Adrenal gland (tissue), 12 donors: Measurements from ENCODE around the gene PNPLA2. TPM values are rescaled to one million over a fixed set of nuclear protein-coding genes. Genes with fewer than 3 reads are reported as not detected.
A peak's percentile ranks its signal among the peaks of the same experiment; 100 is the strongest.

Source experiments
- DNase-seq, 7 donors: peaks; one replicate each; pipeline ENCODE4 v3.0.0-alpha.2; 2019 to 2020
- H3K27ac ChIP-seq, 5 donors: fragments of 200-600 bp; sonication (generic) in 4 of 5; 1 replicate in 3 of 5; 2 replicates in 2 of 5; pipeline versions ENCODE4 v1.5.1 to v1.8.0; 2016 to 2020; ENCODE audit warnings: mild to moderate bottlenecking in 1 of 5
- H3K27me3 ChIP-seq: fragments of 200-600 bp; 2 replicates; pipeline ENCODE4 v1.8.0; 2021
- H3K36me3 ChIP-seq, 2 donors: fragments of 200-600 bp; replicated peaks in 1 of 2; 1 replicate in 1 of 2; 2 replicates in 1 of 2; pipeline versions ENCODE4 v1.5.1 to v1.8.0; 2018 to 2022
- H3K4me1 ChIP-seq, 2 donors: fragments of 200-600 bp; replicated peaks in 1 of 2; 1 replicate in 1 of 2; 2 replicates in 1 of 2; pipeline versions ENCODE4 v1.5.1 to v1.8.0; 2018 to 2021
- H3K4me3 ChIP-seq, 4 donors: fragments of 200-600 bp; sonication (generic) in 3 of 4; one replicate each; pipeline ENCODE4 v1.5.1; 2016 to 2018
- H3K9me3 ChIP-seq, 3 donors: fragments of 200-600 bp; sonication (generic) in 1 of 3; replicated peaks in 1 of 3; 1 replicate in 2 of 3; 2 replicates in 1 of 3; pipeline versions ENCODE4 v1.5.1 to v1.8.0; 2016 to 2021
- POLR2A ChIP-seq, 2 donors: fragments of 450-650 bp; IDR thresholded peaks; one replicate each; pipeline ENCODE4 v1.6.1; 2017; ENCODE audit warnings: antibody characterized with exemption in 2 of 2, mild to moderate bottlenecking in 2 of 2, moderate library complexity in 1 of 2
- WGBS, 4 donors: extraction: QIAGEN DNeasy Blood & Tissue Kit in 2 of 4; methylation state at CpG; one replicate each; pipeline versions ENCODE4 v1.1.5 to v1.1.7; 2013 to 2017; 5-methylcytosine and 5-hydroxymethylcytosine counted together
- intact Hi-C, 2 donors: fragments of 100-400 bp; cut with DNase I; formaldehyde crosslinking; loops; one replicate each; pipeline versions ENCODE4 v1.14.1 to v1.15.0; 2022 to 2023
- polyA plus RNA-seq, 3 donors: library from polyadenylated mRNA; stranded (reverse); fragments of 200-250 nt in 2 of 3; fragments of 350-450 nt in 1 of 3; fragmentation: Illumina TruSeq in 1 of 3; extraction: RNeasy Lipid Tissue Mini Kit (QIAGEN cat#74804) in 1 of 3; gene quantifications; one replicate each; pipeline ENCODE4 v1.2.3, GENCODE V29; 2013 to 2014
- total RNA-seq, 9 donors: library from RNA; depleted of rRNA in 4 of 9; stranded (reverse); fragments of >200 nt in 4 of 9; fragments of 120-200 nt in 1 of 9; fragmentation: NEBNext Ultra II Directional in 1 of 9; extraction: Animal tissue kit (Norgen Biotek cat#: 25700) in 1 of 9; gene quantifications; one replicate each; pipeline versions ENCODE4 v1.1.0 to v1.2.4, GENCODE V29; 2013 to 2023
- TF ChIP-seq, protein P1 (sequence below), 6 experiments: fragments of 450-650 bp in 4 of 6; fragments of 200-600 bp in 2 of 6; sonication (generic) in 1 of 6; IDR thresholded peaks; 1 replicate in 5 of 6; 2 replicates in 1 of 6; pipeline versions ENCODE4 v1.5.1 to v1.8.0; 2016 to 2021; ENCODE audit warnings: antibody characterized with exemption in 6 of 6, mild to moderate bottlenecking in 2 of 6, moderate library complexity in 1 of 6
- donor health status: healthy with polysubstance abuse.
- donor health status: Bipolar disorder and iron deficiency.
- donor health status: DM: yes; HTN: yes; CAD: no.
- donor health status: DM: no; HTN: no; CAD: no.
- donor health status: DM: no; HTN: no; CAD: no.
- donor health status: DM: yes; HTN: yes; CAD: no.

Gene PNPLA2
- total and polyA plus RNA-seq, 12 donors = 24.1 to 403 (median 124) TPM

DNA sequence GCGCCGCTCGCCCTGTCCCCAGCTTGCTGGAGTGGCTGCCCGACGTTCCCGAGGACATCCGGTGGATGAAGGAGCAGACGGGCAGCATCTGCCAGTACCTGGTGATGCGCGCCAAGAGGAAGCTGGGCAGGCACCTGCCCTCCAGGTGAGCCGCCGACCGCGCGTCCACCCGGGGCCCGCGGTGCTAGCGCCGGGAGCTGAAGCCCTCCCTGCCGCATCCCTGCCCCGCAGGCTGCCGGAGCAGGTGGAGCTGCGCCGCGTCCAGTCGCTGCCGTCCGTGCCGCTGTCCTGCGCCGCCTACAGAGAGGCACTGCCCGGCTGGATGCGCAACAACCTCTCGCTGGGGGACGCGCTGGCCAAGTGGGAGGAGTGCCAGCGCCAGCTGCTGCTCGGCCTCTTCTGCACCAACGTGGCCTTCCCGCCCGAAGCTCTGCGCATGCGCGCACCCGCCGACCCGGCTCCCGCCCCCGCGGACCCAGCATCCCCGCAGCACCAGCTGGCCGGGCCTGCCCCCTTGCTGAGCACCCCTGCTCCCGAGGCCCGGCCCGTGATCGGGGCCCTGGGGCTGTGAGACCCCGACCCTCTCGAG lies 5.7 kb downstream of the PNPLA2 start:
- DNase-seq = no peak
- WGBS, 4 donors = 79 to 87% (median 81%) methylated on average over 3 to 59 of the region's 59 CpGs

DNA sequence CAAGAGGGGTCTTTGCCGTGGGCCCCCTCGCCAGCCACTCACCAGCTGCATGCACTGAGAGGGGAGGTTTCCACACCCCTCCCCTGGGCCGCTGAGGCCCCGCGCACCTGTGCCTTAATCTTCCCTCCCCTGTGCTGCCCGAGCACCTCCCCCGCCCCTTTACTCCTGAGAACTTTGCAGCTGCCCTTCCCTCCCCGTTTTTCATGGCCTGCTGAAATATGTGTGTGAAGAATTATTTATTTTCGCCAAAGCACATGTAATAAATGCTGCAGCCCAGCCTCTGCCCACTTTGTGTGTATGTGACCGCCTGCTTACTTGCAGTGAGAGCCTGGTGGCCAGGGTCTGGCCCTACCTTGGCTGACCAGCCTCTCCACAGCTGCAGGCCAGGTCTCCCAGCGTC lies 6.2 kb downstream of the PNPLA2 start:
- no peak overlapping the region for H3K27ac ChIP-seq
- TF ChIP-seq POLR2A (IDR thresholded peaks at IDR 0.05) = no peak
- TF ChIP-seq, protein P1, sequence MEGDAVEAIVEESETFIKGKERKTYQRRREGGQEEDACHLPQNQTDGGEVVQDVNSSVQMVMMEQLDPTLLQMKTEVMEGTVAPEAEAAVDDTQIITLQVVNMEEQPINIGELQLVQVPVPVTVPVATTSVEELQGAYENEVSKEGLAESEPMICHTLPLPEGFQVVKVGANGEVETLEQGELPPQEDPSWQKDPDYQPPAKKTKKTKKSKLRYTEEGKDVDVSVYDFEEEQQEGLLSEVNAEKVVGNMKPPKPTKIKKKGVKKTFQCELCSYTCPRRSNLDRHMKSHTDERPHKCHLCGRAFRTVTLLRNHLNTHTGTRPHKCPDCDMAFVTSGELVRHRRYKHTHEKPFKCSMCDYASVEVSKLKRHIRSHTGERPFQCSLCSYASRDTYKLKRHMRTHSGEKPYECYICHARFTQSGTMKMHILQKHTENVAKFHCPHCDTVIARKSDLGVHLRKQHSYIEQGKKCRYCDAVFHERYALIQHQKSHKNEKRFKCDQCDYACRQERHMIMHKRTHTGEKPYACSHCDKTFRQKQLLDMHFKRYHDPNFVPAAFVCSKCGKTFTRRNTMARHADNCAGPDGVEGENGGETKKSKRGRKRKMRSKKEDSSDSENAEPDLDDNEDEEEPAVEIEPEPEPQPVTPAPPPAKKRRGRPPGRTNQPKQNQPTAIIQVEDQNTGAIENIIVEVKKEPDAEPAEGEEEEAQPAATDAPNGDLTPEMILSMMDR (IDR thresholded peaks at IDR 0.05) = no peak
- no peaks in the 10 kb centered on the region for H3K27me3 ChIP-seq
- no peak for DNase-seq
- intact Hi-C loops = no loop called here
- H3K4me3 ChIP-seq = no peak overlapping the region
- H3K36me3 ChIP-seq = peaks cover 0 to 28% of the 10 kb centered on the region in 2 donors
- H3K4me1 ChIP-seq = peaks cover 45 to 64% of the 10 kb centered on the region in 2 donors
- 80 to 84% (median 82%) methylated on average over 5 to 11 of the region's 11 CpGs for WGBS, 4 donors
- H3K9me3 ChIP-seq = no peaks in the 10 kb centered on the region

More for the DNA sequence above, 5.7 kb downstream of the PNPLA2 start:
- TF ChIP-seq, protein P1 (IDR thresholded peaks at IDR 0.05) = no peak
- TF ChIP-seq POLR2A (IDR thresholded peaks at IDR 0.05) = no peak
- H3K36me3 ChIP-seq = peaks cover 0 to 28% of the 10 kb centered on the region in 2 donors
- H3K4me1 ChIP-seq = peaks cover 40 to 59% of the 10 kb centered on the region in 2 donors
- intact Hi-C loops = no loop called here
- H3K27ac ChIP-seq = no peak overlapping the region
- no peak overlapping the region for H3K4me3 ChIP-seq
- H3K27me3 ChIP-seq = no peaks in the 10 kb centered on the region
- no peaks in the 10 kb centered on the region for H3K9me3 ChIP-seq

DNA sequence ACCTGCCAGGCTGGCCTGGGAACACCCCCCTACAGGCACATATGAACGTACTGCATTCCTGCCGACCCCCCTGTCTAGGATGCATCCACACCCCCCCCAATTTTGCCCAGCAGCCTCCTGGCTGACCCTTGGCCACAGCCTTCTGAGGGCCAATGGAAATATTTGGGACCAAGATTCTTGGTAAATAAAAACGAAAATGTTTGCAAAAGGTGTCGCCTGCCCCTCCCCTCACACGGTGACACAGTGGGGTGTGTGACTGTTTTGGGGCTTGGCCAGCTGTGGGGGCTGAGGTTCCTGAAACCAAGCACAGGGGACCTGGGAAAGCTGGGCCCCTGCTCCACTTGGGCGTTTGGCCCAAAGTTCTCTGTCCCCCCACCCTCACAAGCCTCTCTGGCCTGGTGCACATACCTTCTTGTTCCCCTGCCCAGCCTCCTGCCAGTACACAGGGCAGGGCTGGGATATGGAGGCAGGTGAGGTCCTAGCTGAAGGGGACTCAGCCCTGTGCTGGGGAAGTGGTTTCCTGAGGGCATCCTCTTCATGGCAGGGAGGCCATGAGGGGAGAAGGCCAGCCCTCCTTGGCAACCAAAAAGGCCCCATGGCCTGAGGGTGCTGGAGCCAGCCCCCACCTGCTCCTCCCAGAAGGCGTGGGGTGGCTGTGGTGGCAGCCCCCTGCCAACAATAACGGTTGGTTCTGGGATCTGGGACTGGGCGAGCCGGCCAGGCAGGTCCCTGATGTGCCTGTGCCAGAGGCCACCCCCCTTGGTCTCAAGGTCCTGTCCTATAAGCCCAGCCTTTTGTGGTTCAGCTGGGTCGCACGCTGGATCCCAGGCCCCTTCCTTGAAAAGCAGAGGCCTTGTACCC lies 6.9 kb downstream of the PNPLA2 start:
- Histone ChIP-seq H3K36me3 (peaks cover 0 to 28% of the 10 kb centered on the region in 2 donors), H3K4me1 (peaks cover 41 to 65% of the 10 kb centered on the region in 2 donors), H3K27ac (no peak overlapping the region), H3K4me3 (no peak overlapping the region), H3K9me3 (no peaks in the 10 kb centered on the region), H3K27me3 (no peaks in the 10 kb centered on the region)
- WGBS, 4 donors = 61 to 76% (median 69%) methylated on average over 8 to 12 of the region's 12 CpGs
- DNase-seq = no peak
- intact Hi-C loops = no loop called here
- TF ChIP-seq, protein P1 (IDR thresholded peaks at IDR 0.05) = no peak
- TF ChIP-seq POLR2A (IDR thresholded peaks at IDR 0.05) = no peak

DNA sequence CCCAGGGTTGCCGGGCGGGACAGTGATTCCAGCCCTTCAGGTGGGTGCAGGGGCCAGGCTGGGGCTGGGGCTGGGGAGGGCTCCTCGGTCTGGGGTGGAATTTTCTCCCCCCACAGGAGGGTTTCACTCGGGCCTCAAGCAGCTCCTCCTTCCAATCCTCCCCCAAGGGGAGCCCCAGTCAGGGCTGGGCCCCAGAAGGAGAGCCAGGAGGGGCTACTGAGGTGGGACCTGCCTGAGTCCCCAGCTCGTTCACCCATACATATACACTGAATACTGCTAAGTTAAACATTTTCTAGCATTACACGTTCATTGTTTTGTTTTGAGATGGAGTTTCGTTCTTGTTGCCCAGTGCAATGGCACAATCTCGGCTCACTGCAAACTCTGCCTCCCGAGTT lies 7.5 kb downstream of the PNPLA2 start:
- Histone ChIP-seq H3K4me3 (peak overlapping the region in 1 of 4 donors; percentile 54), H3K4me1 (peaks cover 36 to 65% of the 10 kb centered on the region in 2 donors), H3K36me3 (peaks cover 0 to 28% of the 10 kb centered on the region in 2 donors), H3K27me3 (no peaks in the 10 kb centered on the region), H3K9me3 (no peaks in the 10 kb centered on the region), H3K27ac (no peak overlapping the region)
- intact Hi-C loops = no loop called here
- WGBS, 4 donors = 76 to 85% (median 83%) methylated on average over 6 to 9 of the region's 9 CpGs
- DNase-seq = no peak
- no peak for TF ChIP-seq POLR2A (IDR thresholded peaks at IDR 0.05)
- TF ChIP-seq, protein P1 (IDR thresholded peaks at IDR 0.05) = no peak
